A549 (cell line): ENCODE measurements around the gene CCDC134. TPM values are rescaled to one million over a fixed set of nuclear protein-coding genes. Genes with fewer than 3 reads are reported as not detected.
A peak's percentile ranks its signal among the peaks of the same experiment; 100 is the strongest.

Source experiments
- ATAC-seq, 2 experiments: fragments of 200-7000 bp in 1 of 2; fragments of >200 bp in 1 of 2; cut with Nextera tagmentation in 1 of 2; cut with Tn5 transposase in 1 of 2; 3 replicates each; pipeline versions ENCODE4 v1.8.0 to v1.9.1; 2018 to 2020; ENCODE audit warnings: mild to moderate bottlenecking in 1 of 2, moderate library complexity in 1 of 2
- CTCF ChIA-PET: fragments of 300-600 bp; sonication (Branson Sonifier 250); formaldehyde crosslinking; extraction: SDS; loops from one replicate; lab custom pipeline; 2021; ENCODE audit warnings: antibody characterized with exemption, inconsistent platforms; lab: Yijun Ruan, JAX
- POLR2A ChIA-PET: fragments of 350-600 bp; formaldehyde crosslinking; extraction: SDS; loops from one replicate; lab custom pipeline; 2021; ENCODE audit warnings: antibody characterized with exemption, inconsistent platforms; lab: Yijun Ruan, JAX
- DNase-seq, 2 experiments: peaks; one replicate each; pipeline versions ENCODE4 v3.0.0 to v3.0.0-alpha.2; 2011 to 2016; ENCODE audit warnings: low read depth in 1 of 2, low spot score in 1 of 2
- FAIRE-seq: peaks from 2 replicates; lab custom pipeline; 2011; peaks lifted over from hg19 to GRCh38; lab: Jason Lieb, UNC
- H3K27ac ChIP-seq, 2 experiments: fragments of >200 bp; sonication (Bioruptor Twin); formaldehyde crosslinking; 3 replicates each; pipeline ENCODE4 v1.5.1; 2016 to 2017
- H3K4me1 ChIP-seq: fragments of >200 bp; sonication (Bioruptor Twin); formaldehyde crosslinking; 3 replicates; pipeline ENCODE4 v1.6.1; 2016
- H3K4me2 ChIP-seq: fragments of >200 bp; sonication (Bioruptor Twin); formaldehyde crosslinking; 3 replicates; pipeline ENCODE4 v1.6.1; 2016
- H3K4me3 ChIP-seq: fragments of >200 bp; sonication (Bioruptor Twin); formaldehyde crosslinking; 3 replicates; pipeline ENCODE4 v1.5.1; 2016
- H3K9me3 ChIP-seq: fragments of >200 bp; sonication (Bioruptor Twin); formaldehyde crosslinking; 3 replicates; pipeline ENCODE4 v1.6.1; 2016
- CBX2 ChIP-seq: fragments of 200-600 bp; sonication (generic); IDR thresholded peaks from 2 replicates; pipeline ENCODE4 v1.6.1; 2016; ENCODE audit warnings: low read depth, mild to moderate bottlenecking, borderline replicate concordance
- CBX8 ChIP-seq: fragments of 200-600 bp; sonication (generic); IDR thresholded peaks from 2 replicates; pipeline ENCODE4 v1.6.1; 2016
- CHD4 ChIP-seq: fragments of 200-600 bp; sonication (generic); IDR thresholded peaks from 2 replicates; pipeline ENCODE4 v1.6.1; 2016; ENCODE audit warnings: antibody characterized with exemption, mild to moderate bottlenecking, borderline replicate concordance
- CTCF ChIP-seq: fragments of >200 bp; sonication (Bioruptor Twin); formaldehyde crosslinking; IDR thresholded peaks from 3 replicates; pipeline ENCODE4 v1.5.1; 2016
- EHF ChIP-seq: fragments of 250-450 bp; sonication (Bioruptor Pico); IDR thresholded peaks from 2 replicates; pipeline ENCODE4 v1.5.0; 2020; ENCODE audit warnings: mild to moderate bottlenecking
- EP300 ChIP-seq, 2 experiments: fragments of >200 bp; sonication (Bioruptor Twin); formaldehyde crosslinking; IDR thresholded peaks; 2 replicates in 1 of 2; 3 replicates in 1 of 2; pipeline ENCODE4 v1.6.1; 2016 to 2017
- ESRRA ChIP-seq: fragments of 150-350 bp; IDR thresholded peaks from 2 replicates; pipeline ENCODE4 v1.6.1; 2014; ENCODE audit warnings: mild to moderate bottlenecking, low read length, borderline replicate concordance
- GATA3 ChIP-seq: IDR thresholded peaks from 2 replicates; pipeline ENCODE4 v1.6.1; 2012; ENCODE audit warnings: borderline replicate concordance
- HOXB13 ChIP-seq: fragments of 250-450 bp; sonication (Bioruptor Pico); IDR thresholded peaks from 2 replicates; pipeline ENCODE4 v1.5.0; 2020; ENCODE audit warnings: low read depth, mild to moderate bottlenecking, moderate library complexity
- HOXB5 ChIP-seq: fragments of 250-450 bp; sonication (Bioruptor Pico); IDR thresholded peaks from 2 replicates; pipeline ENCODE4 v1.5.0; 2020; ENCODE audit warnings: mild to moderate bottlenecking, moderate library complexity
- JUNB ChIP-seq: fragments of >200 bp; sonication (Bioruptor Twin); formaldehyde crosslinking; IDR thresholded peaks from 2 replicates; pipeline ENCODE4 v1.6.1; 2016
- MAFK ChIP-seq: fragments of 450-650 bp; IDR thresholded peaks from 2 replicates; pipeline ENCODE4 v1.6.1; 2014; ENCODE audit not compliant: partially characterized antibody
- MAX ChIP-seq: IDR thresholded peaks from 2 replicates; pipeline ENCODE4 v1.6.1; 2012
- MAZ ChIP-seq: fragments of 150-350 bp; IDR thresholded peaks from 2 replicates; pipeline ENCODE4 v1.6.1; 2014; ENCODE audit warnings: antibody characterized with exemption, low read depth, low read length, borderline replicate concordance
- MYC ChIP-seq: IDR thresholded peaks from 2 replicates; pipeline ENCODE4 v1.6.1; 2012; ENCODE audit warnings: mild to moderate bottlenecking, inconsistent platforms, low read length, improper control_type of control experiment, borderline replicate concordance
- PHF8 ChIP-seq: fragments of 200-600 bp; sonication (generic); IDR thresholded peaks from 2 replicates; pipeline ENCODE4 v1.6.1; 2016; ENCODE audit warnings: low read depth, mild to moderate bottlenecking, antibody characterized with exemption, moderate library complexity, borderline replicate concordance
- RAD21 ChIP-seq, 2 experiments: fragments of >200 bp in 1 of 2; sonication (Bioruptor Twin) in 1 of 2; formaldehyde crosslinking in 1 of 2; IDR thresholded peaks in 1 of 2; conservative IDR thresholded peaks in 1 of 2; 2 replicates in 1 of 2; 3 replicates in 1 of 2; pipeline ENCODE4 v1.6.1; 2012 to 2018; ENCODE audit warnings: inconsistent platforms in 1 of 2
- RCOR1 ChIP-seq: fragments of 150-350 bp; IDR thresholded peaks from 2 replicates; pipeline ENCODE4 v1.6.1; 2014; ENCODE audit warnings: antibody characterized with exemption, low read length, low read depth
- SMC3 ChIP-seq: fragments of >200 bp; sonication (Bioruptor Twin); formaldehyde crosslinking; IDR thresholded peaks from 3 replicates; pipeline ENCODE4 v1.6.1; 2018; ENCODE audit warnings: inconsistent platforms
- ZNF302 ChIP-seq: fragments of 250-450 bp; sonication (Bioruptor Pico); IDR thresholded peaks from 2 replicates; pipeline ENCODE4 v1.9.0; 2021; ENCODE audit warnings: inconsistent platforms, mild to moderate bottlenecking, moderate library complexity
- WGBS: methylation state at CpG from one replicate; pipeline ENCODE4 v1.1.6; 2017; ENCODE audit errors: missing lambda C conversion rate; 5-methylcytosine and 5-hydroxymethylcytosine counted together
- polyA plus RNA-seq, 4 experiments: library from polyadenylated mRNA; depleted of rRNA in 3 of 4; stranded (reverse); fragments of >200 nt; fragmentation: RNase III in 1 of 4; extraction: RNeasy Plus Mini Kit Qiagen cat#74134 plus additional on column Dnase treatment in 1 of 4; gene quantifications; 2 replicates in 3 of 4; 3 replicates in 1 of 4; pipeline ENCODE4 v1.2.3, GENCODE V29; 2011 to 2017
- TF ChIP-seq, protein P1 (sequence below): fragments of >200 bp; sonication (Bioruptor Twin); formaldehyde crosslinking; IDR thresholded peaks from 3 replicates; pipeline ENCODE4 v1.6.1; 2016

The CCDC134 gene
- polyA plus RNA-seq, 2 of the 4 experiments (the other 2 are of a cell fraction), result 2.5 to 4.5 TPM

- no peak for DNase-seq
- ATAC-seq, result peak in 1 of 2 experiments; percentile 24; a peak in 2 of 6 replicates
- FAIRE-seq, result no peak
- CTCF ChIA-PET, result interaction anchor here (1.0 to 4.6 kb wide), 7 partner anchors 13 to 159 kb away, joined by 3 to 27 read pairs (median 8); no protein-coding TSS in a partner anchor
- Histone ChIP-seq H3K4me1 (peaks cover 41% of the 10 kb centered on the region), H3K4me3 (no peak overlapping the region), H3K27ac (no peak overlapping the region), H3K9me3 (no peaks in the 10 kb centered on the region), H3K4me2 (no peak overlapping the region)
- TF ChIP-seq HOXB13 (no peak), ZNF302 (CRISPR knock-in tag) (no peak), MAX (no peak), HOXB5 (CRISPR knock-in tag) (no peak), CHD4 (no peak), EHF (CRISPR knock-in tag) (no peak), PHF8 (no peak), MAFK (no peak)
- TF ChIP-seq, protein P1, sequence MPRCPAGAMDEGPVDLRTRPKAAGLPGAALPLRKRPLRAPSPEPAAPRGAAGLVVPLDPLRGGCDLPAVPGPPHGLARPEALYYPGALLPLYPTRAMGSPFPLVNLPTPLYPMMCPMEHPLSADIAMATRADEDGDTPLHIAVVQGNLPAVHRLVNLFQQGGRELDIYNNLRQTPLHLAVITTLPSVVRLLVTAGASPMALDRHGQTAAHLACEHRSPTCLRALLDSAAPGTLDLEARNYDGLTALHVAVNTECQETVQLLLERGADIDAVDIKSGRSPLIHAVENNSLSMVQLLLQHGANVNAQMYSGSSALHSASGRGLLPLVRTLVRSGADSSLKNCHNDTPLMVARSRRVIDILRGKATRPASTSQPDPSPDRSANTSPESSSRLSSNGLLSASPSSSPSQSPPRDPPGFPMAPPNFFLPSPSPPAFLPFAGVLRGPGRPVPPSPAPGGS, result no peak
- POLR2A ChIA-PET, result no interaction called here
- 69% methylated on average over 2 of the region's 2 CpGs for WGBS
Measured at GRCh38 chr22:41856469-41856868, 56.0 kb downstream of the CCDC134 start.

- Histone ChIP-seq H3K4me3 (no peak overlapping the region), H3K4me1 (peaks cover 49% of the 10 kb centered on the region), H3K9me3 (no peaks in the 10 kb centered on the region), H3K4me2 (peak overlapping the region; percentile 19; the same call in 2 of the 3 replicates), H3K27ac (peak overlapping the region in 1 of 2 experiments; percentile 55; a peak in 2 of 6 replicates)
- DNase-seq (peak; percentile 68 to 71), ATAC-seq (peak; percentile 84 to 87), FAIRE-seq (no peak)
- TF ChIP-seq JUNB (no peak), ZNF302 (CRISPR knock-in tag) (no peak), CBX8 (no peak), HOXB13 (no peak), RAD21 (conservative IDR thresholded peaks at IDR 0.05 in 1 of 2, IDR thresholded peaks at IDR 0.05 in 1 of 2) (peak; percentile 46 to 49; a peak in 4 of 5 replicates), EP300 (IDR thresholded peaks at IDR 0.05) (no peak), CBX2 (no peak), RCOR1 (no peak), CTCF (peak; percentile 59), ESRRA (peak; percentile 94), MAZ (no peak), MYC (no peak), SMC3 (peak; percentile 70), GATA3 (no peak)
- CTCF ChIA-PET, result interaction anchor here (0.7 to 4.6 kb wide), 21 partner anchors 10 to 160 kb away, joined by 3 to 27 read pairs (median 5); partner anchors contain the start of gene SREBF2
- 41% methylated on average over 7 of the region's 7 CpGs for WGBS
- POLR2A ChIA-PET, result no interaction called here
Measured at GRCh38 chr22:41857155-41857859, 56.8 kb downstream of the CCDC134 start.
